ENCODE data around the gene HIF3A.

- TF ChIP-seq CTCF (IDR thresholded peaks at IDR 0.05; ENCODE audit: low read length) = no peak
- no peak for TF ChIP-seq EZH2 (IDR thresholded peaks at IDR 0.05; ENCODE audit: borderline replicate concordance, low read length)
These were observed 40.6 kb downstream of the HIF3A start for GRCh38 chr19:46337487-46337886.
